Heart right ventricle (tissue), 16 donors: Measurements from ENCODE around the gene DNAH10. TPM values are rescaled to one million over a fixed set of nuclear protein-coding genes. Genes with fewer than 3 reads are reported as not detected.

Experiments used
- ATAC-seq, 8 donors: fragments of 200-7000 bp; cut with Tn5 transposase; one replicate each; pipeline ENCODE4 v1.9.1; 2020; ENCODE audit warnings: mild to moderate bottlenecking in 8 of 8, moderate library complexity in 8 of 8, moderate number of reproducible peaks in 1 of 8
- DNase-seq, 2 donors: peaks; one replicate each; pipeline ENCODE4 v3.0.0-alpha.2; 2020
- H3K27ac ChIP-seq, 10 donors: fragments of 200-600 bp; sonication (generic) in 2 of 10; one replicate each; pipeline versions ENCODE4 v1.5.0 to v1.8.0; 2020 to 2022; ENCODE audit warnings: mild to moderate bottlenecking in 3 of 10
- H3K27me3 ChIP-seq, 7 donors: fragments of 200-600 bp; one replicate each; pipeline ENCODE4 v1.8.0; 2021 to 2022; ENCODE audit warnings: mild to moderate bottlenecking in 2 of 7
- H3K36me3 ChIP-seq, 9 donors: fragments of 200-600 bp; sonication (generic) in 1 of 9; one replicate each; pipeline versions ENCODE4 v1.5.0 to v1.8.0; 2020 to 2022; ENCODE audit warnings: mild to moderate bottlenecking in 2 of 9
- H3K4me1 ChIP-seq, 9 donors: fragments of 200-600 bp; sonication (generic) in 1 of 9; one replicate each; pipeline versions ENCODE4 v1.5.0 to v1.8.0; 2020 to 2022; ENCODE audit warnings: mild to moderate bottlenecking in 4 of 9
- H3K4me3 ChIP-seq, 10 donors: fragments of 200-600 bp; sonication (generic) in 2 of 10; one replicate each; pipeline versions ENCODE4 v1.5.0 to v1.8.0; 2020 to 2022; ENCODE audit warnings: mild to moderate bottlenecking in 7 of 10, moderate library complexity in 2 of 10
- H3K9me3 ChIP-seq, 11 donors: fragments of 200-600 bp in 10 of 11; sonication (generic) in 2 of 11; one replicate each; pipeline versions ENCODE4 v1.5.0 to v1.8.0; 2013 to 2022; ENCODE audit warnings: mild to moderate bottlenecking in 2 of 11, control low read depth in 1 of 11, moderate library complexity in 1 of 11
- WGBS, 2 donors: extraction: QIAGEN DNeasy Blood & Tissue Kit; methylation state at CpG; one replicate each; pipeline ENCODE4 v1.1.7; 2013; ENCODE audit warnings: inconsistent platforms in 1 of 2; 5-methylcytosine and 5-hydroxymethylcytosine counted together
- intact Hi-C, 10 donors: fragments of 100-400 bp; cut with DNase I; formaldehyde crosslinking; loops; one replicate each; pipeline versions ENCODE4 v1.11.1 to v1.14.2; 2022
- polyA plus RNA-seq, 2 donors: library from polyadenylated mRNA; stranded (reverse); fragments of 200-250 nt; gene quantifications; one replicate each; pipeline ENCODE4 v1.2.3, GENCODE V29; 2013
- total RNA-seq, 10 donors: library from RNA; stranded (reverse); fragmentation: NEBNext Ultra II Directional in 3 of 10; extraction: Animal tissue kit (Norgen Biotek cat#: 25700) in 3 of 10; gene quantifications; one replicate each; pipeline versions ENCODE4 v1.2.1 to v1.2.4, GENCODE V29; 2021 to 2023
- TF ChIP-seq, protein P1 (sequence below), 9 donors: fragments of 200-600 bp; sonication (generic) in 2 of 9; IDR thresholded peaks; one replicate each; pipeline versions ENCODE4 v1.5.0 to v1.8.0; 2021 to 2022; ENCODE audit warnings: antibody characterized with exemption in 9 of 9, mild to moderate bottlenecking in 5 of 9, moderate library complexity in 1 of 9
- donor health status: Arrhythmogenic right ventricular cardiomyopathy.
- donor health status: ischemic (EF 13 %, LVEDD 7.1; RV severe dilation, severe dysfunction).
- donor health status: healthy with polysubstance abuse.
- donor health status: DM: no; HTN: yes; CAD: no.
- donor health status: DM: no; HTN: no; CAD: no.
- donor health status: ischemic (EF 25% LVEDD 6.9; RV normal size, moderate dysfunction).
- donor health status: ischemic (EF 25% LVEDD 5.7; RV mildly dilated, moderate dysfunction).
- donor health status: healthy.
- donor health status: DM: yes; HTN: yes; CAD: no.
- donor health status: Ischemic cardiomyopathy.
- donor health status: ischemic (EF 35%, LVEDD 5.7; RV mildly dilated, moderate dysfunction).
- donor health status: nonischemic (EF 11% LVEDD 7.7; RV severe dilation, severe dysfunction).
- donor health status: DM: yes; HTN: yes; CAD: no.
- donor health status: PGD.
- donor health status: ischemic (EF 29% LVEDD 5.4; RV normal size, mild dysfunction).
- donor health status: nonischemic (EF 23%, LVEDD 6.1; RV moderate dilation, normal function).

Gene DNAH10
- total and polyA plus RNA-seq, 12 donors: 0.05 to 0.60 (median 0.09) TPM; not detected in 3

GRCh38 chr12:123858176-123858575 lies 96.1 kb downstream of the DNAH10 start:
- ATAC-seq: no peak
- H3K36me3 ChIP-seq: no peaks in the 10 kb centered on the region
- no peak for DNase-seq
- 74 to 75% methylated on average over 9 of the region's 9 CpGs for WGBS, 2 donors
- H3K4me3 ChIP-seq: no peak overlapping the region
- H3K27me3 ChIP-seq: peaks cover 0 to 32% (median 9%) of the 10 kb centered on the region in 7 donors
- H3K4me1 ChIP-seq: no peaks in the 10 kb centered on the region
- no peak overlapping the region for H3K27ac ChIP-seq
- TF ChIP-seq, protein P1, sequence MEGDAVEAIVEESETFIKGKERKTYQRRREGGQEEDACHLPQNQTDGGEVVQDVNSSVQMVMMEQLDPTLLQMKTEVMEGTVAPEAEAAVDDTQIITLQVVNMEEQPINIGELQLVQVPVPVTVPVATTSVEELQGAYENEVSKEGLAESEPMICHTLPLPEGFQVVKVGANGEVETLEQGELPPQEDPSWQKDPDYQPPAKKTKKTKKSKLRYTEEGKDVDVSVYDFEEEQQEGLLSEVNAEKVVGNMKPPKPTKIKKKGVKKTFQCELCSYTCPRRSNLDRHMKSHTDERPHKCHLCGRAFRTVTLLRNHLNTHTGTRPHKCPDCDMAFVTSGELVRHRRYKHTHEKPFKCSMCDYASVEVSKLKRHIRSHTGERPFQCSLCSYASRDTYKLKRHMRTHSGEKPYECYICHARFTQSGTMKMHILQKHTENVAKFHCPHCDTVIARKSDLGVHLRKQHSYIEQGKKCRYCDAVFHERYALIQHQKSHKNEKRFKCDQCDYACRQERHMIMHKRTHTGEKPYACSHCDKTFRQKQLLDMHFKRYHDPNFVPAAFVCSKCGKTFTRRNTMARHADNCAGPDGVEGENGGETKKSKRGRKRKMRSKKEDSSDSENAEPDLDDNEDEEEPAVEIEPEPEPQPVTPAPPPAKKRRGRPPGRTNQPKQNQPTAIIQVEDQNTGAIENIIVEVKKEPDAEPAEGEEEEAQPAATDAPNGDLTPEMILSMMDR (IDR thresholded peaks at IDR 0.05): no peak
- H3K9me3 ChIP-seq: no peaks in the 10 kb centered on the region
- intact Hi-C loops: no loop called here

DNA sequence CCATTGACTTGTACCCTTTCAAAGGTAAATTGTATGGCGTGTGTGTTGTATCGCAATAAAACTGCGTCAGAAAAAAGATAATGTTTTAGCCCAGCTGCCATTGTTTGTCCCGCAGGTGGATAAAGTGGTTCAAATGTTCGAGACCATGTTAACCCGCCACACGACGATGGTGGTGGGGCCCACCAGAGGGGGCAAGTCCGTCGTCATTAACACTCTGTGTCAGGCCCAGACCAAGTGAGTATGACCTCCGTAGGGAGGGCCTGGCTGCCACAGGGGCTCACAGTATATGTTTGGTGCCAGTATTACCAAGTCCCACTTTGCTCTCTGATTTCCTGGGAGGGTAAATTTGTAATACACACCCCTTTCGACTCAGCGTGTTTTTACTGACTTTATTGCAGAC lies 96.9 kb downstream of the DNAH10 start:
- Histone ChIP-seq H3K27me3 (peaks cover 0 to 32% (median 9%) of the 10 kb centered on the region in 7 donors), H3K4me3 (no peak overlapping the region), H3K27ac (no peak overlapping the region), H3K9me3 (no peaks in the 10 kb centered on the region), H3K36me3 (no peaks in the 10 kb centered on the region), H3K4me1 (no peaks in the 10 kb centered on the region)
- TF ChIP-seq, protein P1 (IDR thresholded peaks at IDR 0.05): no peak
- intact Hi-C loops: no loop called here
- ATAC-seq (no peak), DNase-seq (no peak)
- 64 to 69% methylated on average over 13 of the region's 13 CpGs for WGBS, 2 donors

GRCh38 chr12:123860377-123860776 lies 98.3 kb downstream of the DNAH10 start:
- no peaks in the 10 kb centered on the region for H3K9me3 ChIP-seq
- no peaks in the 10 kb centered on the region for H3K4me1 ChIP-seq
- no peaks in the 10 kb centered on the region for H3K36me3 ChIP-seq
- intact Hi-C loops: loop anchor here in 1 of 10 donors (10.0 kb wide), 1 partner anchor 454 kb away; no protein-coding TSS in a partner anchor
- 42 to 48% methylated on average over 3 of the region's 3 CpGs for WGBS, 2 donors
- TF ChIP-seq, protein P1 (IDR thresholded peaks at IDR 0.05): no peak
- no peak overlapping the region for H3K4me3 ChIP-seq
- ATAC-seq: no peak
- DNase-seq: no peak
- peaks cover 0 to 27% (median 9%) of the 10 kb centered on the region in 7 donors for H3K27me3 ChIP-seq
- H3K27ac ChIP-seq: no peak overlapping the region

GRCh38 chr12:123861392-123861791 lies 99.3 kb downstream of the DNAH10 start:
- DNase-seq (no peak), ATAC-seq (no peak)
- Histone ChIP-seq H3K4me1 (no peaks in the 10 kb centered on the region), H3K9me3 (no peaks in the 10 kb centered on the region), H3K4me3 (no peak overlapping the region), H3K27me3 (peaks cover 0 to 25% (median 9%) of the 10 kb centered on the region in 7 donors), H3K27ac (no peak overlapping the region), H3K36me3 (no peaks in the 10 kb centered on the region)
- intact Hi-C loops: loop anchor here in 1 of 10 donors (10.0 kb wide), 1 partner anchor 453 kb away; no protein-coding TSS in a partner anchor
- TF ChIP-seq, protein P1 (IDR thresholded peaks at IDR 0.05): no peak
- WGBS, 2 donors: 77 to 85% methylated on average over 4 of the region's 4 CpGs
